Central memory CD8-positive, alpha-beta T cell (primary cell): ENCODE results near the gene MRFAP1L1.
"Not testable (repeated sequence)": the region's sequence is repeated elsewhere in the genome, so short reads cannot be mapped to it uniquely, and the experiment has no call there.

Experiments
- ATAC-seq: fragments of 150-1000 bp; cut with Tn5 transposase; replicated peaks from 2 replicates; pipeline ENCODE4 v1.10.0; 2022; ENCODE audit warnings: mild to moderate bottlenecking, moderate FRiP score, moderate number of reproducible peaks; ENCODE audit not compliant: poor library complexity, severe bottlenecking; ENCODE audit errors: extremely low read depth
- DNase-seq, 2 donors: peaks; one replicate each; pipeline ENCODE4 v3.0.0; 2021; ENCODE audit warnings: low spot score in 2 of 2
- H3K27ac Mint-ChIP-seq: one replicate; pipeline ENCODE4 v1.8.0; 2022; ENCODE audit warnings: low read depth, mild to moderate bottlenecking, moderate library complexity, mixed read lengths
- H3K27me3 Mint-ChIP-seq: one replicate; pipeline ENCODE4 v1.8.0; 2022; ENCODE audit warnings: mixed read lengths
- H3K36me3 Mint-ChIP-seq: one replicate; pipeline ENCODE4 v1.8.0; 2022; ENCODE audit warnings: mild to moderate bottlenecking, moderate library complexity, mixed read lengths; ENCODE audit not compliant: insufficient read depth
- H3K4me1 Mint-ChIP-seq: one replicate; pipeline ENCODE4 v1.8.0; 2022; ENCODE audit warnings: mixed read lengths
- H3K4me3 Mint-ChIP-seq: one replicate; pipeline ENCODE4 v1.8.0; 2022; ENCODE audit warnings: mild to moderate bottlenecking, moderate library complexity, mixed read lengths
- H3K9me3 Mint-ChIP-seq: one replicate; pipeline ENCODE4 v1.8.0; 2022; ENCODE audit warnings: mixed read lengths

Gene MRFAP1L1

GRCh38 chr4:6709230-6710114, at the start of gene MRFAP1L1:
Gene MRFAP1L1 (minus strand): TSS chr4:6709865. CDS start chr4:6709629, 236 bp downstream.
- Mint-ChIP-seq H3K9me3 (no peaks in the 10 kb centered on the region), H3K4me3 (peak within 1 kb of the TSS; percentile 96), H3K27me3 (no peaks in the 10 kb centered on the region), H3K36me3 (peaks cover 45% of the 10 kb centered on the region), H3K4me1 (peaks cover 69% of the 10 kb centered on the region), H3K27ac (peak within 1 kb of the TSS; percentile 100)
- peak; percentile 84 for ATAC-seq
- peak; percentile 84 to 95 for DNase-seq

- Mint-ChIP-seq H3K36me3 (no peaks in the 10 kb centered on the region), H3K9me3 (no peaks in the 10 kb centered on the region), H3K27ac (no peak overlapping the region), H3K4me1 (peaks cover 5% of the 10 kb centered on the region), H3K27me3 (peaks cover 11% of the 10 kb centered on the region), H3K4me3 (no peak overlapping the region)
- DNase-seq (no peak), ATAC-seq (no peak)
These were observed 49.1 kb upstream of the MRFAP1L1 start for GRCh38 chr4:6758728-6759127.

GRCh38 chr4:6756345-6756744, 46.7 kb upstream of the MRFAP1L1 start:
- not testable (repeated sequence) for ATAC-seq, H3K27ac Mint-ChIP-seq, H3K36me3 Mint-ChIP-seq, DNase-seq, H3K4me3 Mint-ChIP-seq, H3K9me3 Mint-ChIP-seq
- Mint-ChIP-seq H3K4me1 (peaks cover 12% of the 10 kb centered on the region), H3K27me3 (peaks cover 10% of the 10 kb centered on the region)

- no peaks in the 10 kb centered on the region for H3K9me3 Mint-ChIP-seq
- no peak overlapping the region for H3K27ac Mint-ChIP-seq
- no peak overlapping the region for H3K4me3 Mint-ChIP-seq
- H3K4me1 Mint-ChIP-seq = peaks cover 6% of the 10 kb centered on the region
- H3K36me3 Mint-ChIP-seq = no peaks in the 10 kb centered on the region
- ATAC-seq (no peak), DNase-seq (no peak)
- H3K27me3 Mint-ChIP-seq = no peaks in the 10 kb centered on the region
These were observed 45.6 kb upstream of the MRFAP1L1 start for GRCh38 chr4:6755088-6755753.

GRCh38 chr4:6754481-6755087, 44.9 kb upstream of the MRFAP1L1 start:
- H3K4me3 Mint-ChIP-seq = no peak overlapping the region

GRCh38 chr4:6753891-6754290, 44.2 kb upstream of the MRFAP1L1 start:
- Mint-ChIP-seq H3K9me3 (no peaks in the 10 kb centered on the region), H3K4me3 (no peak overlapping the region), H3K36me3 (no peaks in the 10 kb centered on the region), H3K4me1 (peaks cover 6% of the 10 kb centered on the region), H3K27ac (no peak overlapping the region), H3K27me3 (no peaks in the 10 kb centered on the region)
- ATAC-seq = no peak
- DNase-seq = no peak

More at GRCh38 chr4:6754481-6755087, 44.9 kb upstream of the MRFAP1L1 start:
- DNase-seq (no peak), ATAC-seq (no peak)
- peaks cover 6% of the 10 kb centered on the region for H3K4me1 Mint-ChIP-seq
- H3K36me3 Mint-ChIP-seq = no peaks in the 10 kb centered on the region
- no peak overlapping the region for H3K27ac Mint-ChIP-seq
- H3K9me3 Mint-ChIP-seq = no peaks in the 10 kb centered on the region
- H3K27me3 Mint-ChIP-seq = no peaks in the 10 kb centered on the region

GRCh38 chr4:6753103-6753560, 43.5 kb upstream of the MRFAP1L1 start:
- peaks cover 6% of the 10 kb centered on the region for H3K4me1 Mint-ChIP-seq

GRCh38 chr4:6752486-6752829, 42.8 kb upstream of the MRFAP1L1 start:
- Mint-ChIP-seq H3K27ac (no peak overlapping the region), H3K9me3 (no peaks in the 10 kb centered on the region), H3K27me3 (no peaks in the 10 kb centered on the region), H3K4me3 (no peak overlapping the region), H3K4me1 (peaks cover 6% of the 10 kb centered on the region), H3K36me3 (no peaks in the 10 kb centered on the region)
- DNase-seq = no peak
- ATAC-seq = no peak

More at GRCh38 chr4:6753103-6753560, 43.5 kb upstream of the MRFAP1L1 start:
- no peaks in the 10 kb centered on the region for H3K36me3 Mint-ChIP-seq
- DNase-seq (no peak), ATAC-seq (no peak)
- no peak overlapping the region for H3K27ac Mint-ChIP-seq
- no peaks in the 10 kb centered on the region for H3K27me3 Mint-ChIP-seq
- H3K4me3 Mint-ChIP-seq = no peak overlapping the region
- H3K9me3 Mint-ChIP-seq = no peaks in the 10 kb centered on the region

GRCh38 chr4:6751611-6752485, 42.2 kb upstream of the MRFAP1L1 start:
- Mint-ChIP-seq H3K27me3 (no peaks in the 10 kb centered on the region), H3K36me3 (no peaks in the 10 kb centered on the region), H3K27ac (peak overlapping the region; percentile 92), H3K4me1 (peaks cover 6% of the 10 kb centered on the region), H3K4me3 (peak overlapping the region; percentile 78), H3K9me3 (no peaks in the 10 kb centered on the region)
- no peak for DNase-seq
- ATAC-seq = no peak

GRCh38 chr4:6750286-6751221, 40.9 kb upstream of the MRFAP1L1 start:
- H3K36me3 Mint-ChIP-seq = no peaks in the 10 kb centered on the region
- peaks cover 6% of the 10 kb centered on the region for H3K4me1 Mint-ChIP-seq
- H3K27me3 Mint-ChIP-seq = no peaks in the 10 kb centered on the region
- ATAC-seq = no peak
- DNase-seq = no peak
- peak overlapping the region; percentile 92 for H3K27ac Mint-ChIP-seq
- H3K4me3 Mint-ChIP-seq = no peak overlapping the region
- H3K9me3 Mint-ChIP-seq = no peaks in the 10 kb centered on the region

- Mint-ChIP-seq H3K4me3 (no peak overlapping the region), H3K27me3 (no peaks in the 10 kb centered on the region), H3K4me1 (peaks cover 6% of the 10 kb centered on the region), H3K36me3 (no peaks in the 10 kb centered on the region), H3K9me3 (no peaks in the 10 kb centered on the region), H3K27ac (no peak overlapping the region)
- no peak for ATAC-seq
- no peak for DNase-seq
These were observed 39.9 kb upstream of the MRFAP1L1 start for GRCh38 chr4:6749340-6750171.
